ENCODE results near the gene PRKCZ. TPM values are rescaled to one million over a fixed set of nuclear protein-coding genes. Genes with fewer than 3 reads are reported as not detected.

Gene PRKCZ
- total and polyA plus RNA-seq, 11 donors, result 12.5 to 20.7 (median 16.5) TPM

- Histone ChIP-seq H3K4me1 (no peaks in the 10 kb centered on the region), H3K27me3 (no peaks in the 10 kb centered on the region), H3K9me3 (no peaks in the 10 kb centered on the region), H3K27ac (no peak overlapping the region), H3K36me3 (peaks cover 0 to 14% (median 0%) of the 10 kb centered on the region in 9 donors), H3K4me3 (no peak overlapping the region)
- DNase-seq (peak in 1 of 5 donors; percentile 16), ATAC-seq (no peak)
- intact Hi-C loops (cut with DNase I), result loop anchor here in 1 of 10 donors (10.0 kb wide), 1 partner anchor 364 kb away; no protein-coding TSS in a partner anchor
- TF ChIP-seq POLR2A (IDR thresholded peaks at IDR 0.05) (no peak), CTCF (IDR thresholded peaks at IDR 0.05) (no peak)
- WGBS, 4 donors, result 88 to 94% (median 93%) methylated on average over 55 to 58 of the region's 58 CpGs
These were observed 130.4 kb downstream of the PRKCZ start for GRCh38 chr1:2180297-2181245.

- 93 to 95% (median 94%) methylated on average over 7 to 14 of the region's 14 CpGs for WGBS, 4 donors
- no peak for TF ChIP-seq CTCF (IDR thresholded peaks at IDR 0.05)
- TF ChIP-seq POLR2A (IDR thresholded peaks at IDR 0.05), result no peak
- Histone ChIP-seq H3K9me3 (no peaks in the 10 kb centered on the region), H3K27ac (no peak overlapping the region), H3K4me1 (no peaks in the 10 kb centered on the region), H3K36me3 (peaks cover 0 to 19% (median 0%) of the 10 kb centered on the region in 9 donors), H3K4me3 (no peak overlapping the region), H3K27me3 (no peaks in the 10 kb centered on the region)
- DNase-seq, result no peak
- ATAC-seq, result no peak
- intact Hi-C loops (cut with DNase I), result loop anchor here in 1 of 10 donors (10.0 kb wide), 1 partner anchor 364 kb away; no protein-coding TSS in a partner anchor
These were observed 131.1 kb downstream of the PRKCZ start for GRCh38 chr1:2181271-2181670.

- no peak overlapping the region for H3K4me3 ChIP-seq
- TF ChIP-seq POLR2A (IDR thresholded peaks at IDR 0.05) (no peak), CTCF (IDR thresholded peaks at IDR 0.05) (no peak)
- ATAC-seq, result no peak
- H3K27me3 ChIP-seq, result no peaks in the 10 kb centered on the region
- H3K36me3 ChIP-seq, result peaks cover 0 to 22% (median 0%) of the 10 kb centered on the region in 9 donors
- intact Hi-C loops (cut with DNase I), result loop anchor here in 1 of 10 donors (10.0 kb wide), 1 partner anchor 363 kb away; no protein-coding TSS in a partner anchor
- no peaks in the 10 kb centered on the region for H3K4me1 ChIP-seq
- H3K9me3 ChIP-seq, result no peaks in the 10 kb centered on the region
- H3K27ac ChIP-seq, result no peak overlapping the region
- DNase-seq, result peak in 1 of 5 donors; percentile 18
- WGBS, 4 donors, result 92 to 95% (median 94%) methylated on average over 11 of the region's 11 CpGs
These were observed 131.5 kb downstream of the PRKCZ start for GRCh38 chr1:2181752-2182151.

- WGBS, 4 donors, result 84 to 96% (median 95%) methylated on average over 9 to 13 of the region's 13 CpGs
- TF ChIP-seq CTCF (IDR thresholded peaks at IDR 0.05) (no peak), POLR2A (IDR thresholded peaks at IDR 0.05) (no peak)
- Histone ChIP-seq H3K4me3 (no peak overlapping the region), H3K36me3 (peaks cover 0 to 22% (median 0%) of the 10 kb centered on the region in 9 donors), H3K27ac (no peak overlapping the region), H3K27me3 (no peaks in the 10 kb centered on the region), H3K4me1 (no peaks in the 10 kb centered on the region), H3K9me3 (no peaks in the 10 kb centered on the region)
- DNase-seq (no peak), ATAC-seq (no peak)
- intact Hi-C loops (cut with DNase I), result loop anchor here in 1 of 10 donors (10.0 kb wide), 1 partner anchor 362 kb away; no protein-coding TSS in a partner anchor
These were observed 132.2 kb downstream of the PRKCZ start for GRCh38 chr1:2182376-2182775.

Data from heart left ventricle (tissue), 16 donors.